HEK293 (cell line): Measurements from ENCODE around the gene PLXNA2.

ENCODE experiments used
- ZBTB8A ChIP-seq: fragments of 450-650 bp; formaldehyde crosslinking; IDR thresholded peaks from 2 replicates; pipeline ENCODE4 v1.5.1; 2016; ENCODE audit warnings: missing biosample characterization, missing genetic modification characterization
- ZNF335 ChIP-seq: fragments of 450-650 bp; formaldehyde crosslinking; conservative IDR thresholded peaks from 2 replicates; pipeline ENCODE4 v1.5.1; 2016; ENCODE audit warnings: missing biosample characterization, missing genetic modification characterization
- TF ChIP-seq, protein P1 (sequence below): fragments of 450-650 bp; formaldehyde crosslinking; IDR thresholded peaks from 2 replicates; pipeline ENCODE4 v1.5.1; 2016; ENCODE audit warnings: missing biosample characterization, missing genetic modification characterization
- TF ChIP-seq, protein P2 (sequence below): IDR thresholded peaks from 2 replicates; pipeline ENCODE4 v1.6.1; 2011; ENCODE audit warnings: mild to moderate bottlenecking, low read depth, low read length, borderline replicate concordance

DNA sequence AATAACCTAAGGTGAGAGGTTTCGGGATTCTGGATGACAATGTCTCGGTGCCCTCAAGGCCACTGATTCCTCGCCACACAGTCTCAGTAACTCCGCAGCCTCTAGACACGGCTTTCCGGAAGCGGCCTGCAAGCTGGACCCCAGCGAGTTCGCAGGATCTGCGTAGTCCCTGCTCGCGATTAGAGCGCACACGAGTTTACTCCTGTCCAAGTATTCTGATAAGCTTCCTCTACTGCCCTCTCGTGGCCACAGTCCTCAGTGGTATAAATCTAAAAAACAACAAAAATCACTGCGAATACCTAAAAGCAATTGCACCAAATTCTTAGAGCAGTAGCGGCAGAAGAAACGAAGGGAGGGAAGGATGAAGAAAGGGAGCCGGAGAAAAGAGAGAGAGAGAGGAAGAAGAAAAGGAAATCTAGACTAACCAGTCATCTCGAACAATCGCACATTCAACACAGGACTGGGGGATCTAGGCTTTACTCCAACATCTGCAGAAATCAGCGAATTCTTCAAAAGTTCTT lies 1.1 kb upstream of the PLXNA2 start:
- TF ChIP-seq, protein P1, sequence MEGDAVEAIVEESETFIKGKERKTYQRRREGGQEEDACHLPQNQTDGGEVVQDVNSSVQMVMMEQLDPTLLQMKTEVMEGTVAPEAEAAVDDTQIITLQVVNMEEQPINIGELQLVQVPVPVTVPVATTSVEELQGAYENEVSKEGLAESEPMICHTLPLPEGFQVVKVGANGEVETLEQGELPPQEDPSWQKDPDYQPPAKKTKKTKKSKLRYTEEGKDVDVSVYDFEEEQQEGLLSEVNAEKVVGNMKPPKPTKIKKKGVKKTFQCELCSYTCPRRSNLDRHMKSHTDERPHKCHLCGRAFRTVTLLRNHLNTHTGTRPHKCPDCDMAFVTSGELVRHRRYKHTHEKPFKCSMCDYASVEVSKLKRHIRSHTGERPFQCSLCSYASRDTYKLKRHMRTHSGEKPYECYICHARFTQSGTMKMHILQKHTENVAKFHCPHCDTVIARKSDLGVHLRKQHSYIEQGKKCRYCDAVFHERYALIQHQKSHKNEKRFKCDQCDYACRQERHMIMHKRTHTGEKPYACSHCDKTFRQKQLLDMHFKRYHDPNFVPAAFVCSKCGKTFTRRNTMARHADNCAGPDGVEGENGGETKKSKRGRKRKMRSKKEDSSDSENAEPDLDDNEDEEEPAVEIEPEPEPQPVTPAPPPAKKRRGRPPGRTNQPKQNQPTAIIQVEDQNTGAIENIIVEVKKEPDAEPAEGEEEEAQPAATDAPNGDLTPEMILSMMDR (tag by site-specific recombination) = peak; percentile 78
- TF ChIP-seq ZNF335 (no peak), ZBTB8A (tag by site-specific recombination) (no peak)
- TF ChIP-seq, protein P2, sequence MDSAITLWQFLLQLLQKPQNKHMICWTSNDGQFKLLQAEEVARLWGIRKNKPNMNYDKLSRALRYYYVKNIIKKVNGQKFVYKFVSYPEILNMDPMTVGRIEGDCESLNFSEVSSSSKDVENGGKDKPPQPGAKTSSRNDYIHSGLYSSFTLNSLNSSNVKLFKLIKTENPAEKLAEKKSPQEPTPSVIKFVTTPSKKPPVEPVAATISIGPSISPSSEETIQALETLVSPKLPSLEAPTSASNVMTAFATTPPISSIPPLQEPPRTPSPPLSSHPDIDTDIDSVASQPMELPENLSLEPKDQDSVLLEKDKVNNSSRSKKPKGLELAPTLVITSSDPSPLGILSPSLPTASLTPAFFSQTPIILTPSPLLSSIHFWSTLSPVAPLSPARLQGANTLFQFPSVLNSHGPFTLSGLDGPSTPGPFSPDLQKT = no peak
